WI38 (cell line): ENCODE results near the gene TADA2B.

ENCODE experiments used
- H3K4me3 ChIP-seq: 2 replicates; pipeline ENCODE4 v1.5.1; 2011; ENCODE audit warnings: low read depth, mild to moderate bottlenecking, control low read depth, low read length
- TF ChIP-seq, protein P1 (sequence below): IDR thresholded peaks from 2 replicates; pipeline ENCODE4 v1.5.1; 2012; ENCODE audit warnings: low read depth, mild to moderate bottlenecking, control low read depth, low read length

Gene TADA2B

DNA sequence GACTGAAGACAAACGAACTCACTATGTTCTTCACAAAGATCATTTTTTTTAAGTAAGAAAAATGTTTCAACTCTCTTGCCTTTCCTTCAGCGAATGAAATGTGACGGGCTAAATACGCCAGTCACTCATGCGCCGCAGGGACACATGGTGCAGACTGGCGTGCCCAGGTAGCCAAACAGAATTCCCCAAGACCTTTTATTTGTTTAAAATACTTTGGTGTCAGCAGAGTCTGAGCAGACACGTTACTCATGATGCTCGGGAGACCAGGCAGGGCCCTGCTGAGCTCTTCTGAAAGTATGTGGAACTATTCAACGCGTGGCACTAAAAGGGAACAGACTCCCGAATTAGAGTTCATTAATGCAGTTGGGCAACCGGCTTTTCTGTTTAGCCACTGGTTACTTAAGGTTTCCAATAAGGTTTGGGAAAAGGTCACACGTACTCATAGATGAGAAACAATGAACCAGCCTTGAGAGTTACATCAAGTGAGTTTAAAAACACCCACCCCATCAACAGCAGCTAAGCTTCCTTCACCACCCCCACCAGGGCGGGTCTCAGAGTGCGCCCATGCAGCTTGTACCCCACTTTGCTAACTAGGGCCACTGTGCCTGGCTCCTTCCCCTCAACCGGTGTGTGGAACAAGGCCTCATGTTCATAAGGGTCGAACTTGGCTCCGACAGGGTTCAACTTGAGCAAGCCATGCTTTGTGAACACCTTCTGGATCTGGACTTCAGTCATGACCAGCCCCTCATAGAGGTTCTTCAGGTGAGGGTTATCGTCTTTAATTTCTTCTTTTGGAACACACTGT lies 17.4 kb downstream of the TADA2B start:
- TF ChIP-seq, protein P1, sequence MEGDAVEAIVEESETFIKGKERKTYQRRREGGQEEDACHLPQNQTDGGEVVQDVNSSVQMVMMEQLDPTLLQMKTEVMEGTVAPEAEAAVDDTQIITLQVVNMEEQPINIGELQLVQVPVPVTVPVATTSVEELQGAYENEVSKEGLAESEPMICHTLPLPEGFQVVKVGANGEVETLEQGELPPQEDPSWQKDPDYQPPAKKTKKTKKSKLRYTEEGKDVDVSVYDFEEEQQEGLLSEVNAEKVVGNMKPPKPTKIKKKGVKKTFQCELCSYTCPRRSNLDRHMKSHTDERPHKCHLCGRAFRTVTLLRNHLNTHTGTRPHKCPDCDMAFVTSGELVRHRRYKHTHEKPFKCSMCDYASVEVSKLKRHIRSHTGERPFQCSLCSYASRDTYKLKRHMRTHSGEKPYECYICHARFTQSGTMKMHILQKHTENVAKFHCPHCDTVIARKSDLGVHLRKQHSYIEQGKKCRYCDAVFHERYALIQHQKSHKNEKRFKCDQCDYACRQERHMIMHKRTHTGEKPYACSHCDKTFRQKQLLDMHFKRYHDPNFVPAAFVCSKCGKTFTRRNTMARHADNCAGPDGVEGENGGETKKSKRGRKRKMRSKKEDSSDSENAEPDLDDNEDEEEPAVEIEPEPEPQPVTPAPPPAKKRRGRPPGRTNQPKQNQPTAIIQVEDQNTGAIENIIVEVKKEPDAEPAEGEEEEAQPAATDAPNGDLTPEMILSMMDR, result no peak
- H3K4me3 ChIP-seq, result no peak overlapping the region

DNA sequence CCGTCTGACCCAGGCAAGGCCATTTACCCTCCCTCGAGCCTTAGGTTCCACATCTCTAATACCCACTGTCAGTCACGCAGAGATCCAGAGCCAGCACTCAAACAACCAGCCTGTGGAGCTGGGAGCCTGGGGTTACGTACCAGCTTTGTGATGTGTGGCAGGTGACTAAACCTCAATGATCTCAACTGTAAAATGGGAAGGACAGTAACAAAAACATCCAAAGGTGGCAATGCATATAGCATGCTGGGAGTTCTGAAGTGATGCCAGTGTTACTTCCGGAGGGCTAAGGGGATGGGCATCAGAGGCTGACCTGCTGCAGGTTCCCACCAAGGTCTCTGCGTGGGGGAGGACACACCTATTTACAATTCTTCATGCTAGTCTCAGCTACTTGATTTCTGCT lies 18.6 kb downstream of the TADA2B start:
- TF ChIP-seq, protein P1, result no peak
- H3K4me3 ChIP-seq, result no peak overlapping the region

DNA sequence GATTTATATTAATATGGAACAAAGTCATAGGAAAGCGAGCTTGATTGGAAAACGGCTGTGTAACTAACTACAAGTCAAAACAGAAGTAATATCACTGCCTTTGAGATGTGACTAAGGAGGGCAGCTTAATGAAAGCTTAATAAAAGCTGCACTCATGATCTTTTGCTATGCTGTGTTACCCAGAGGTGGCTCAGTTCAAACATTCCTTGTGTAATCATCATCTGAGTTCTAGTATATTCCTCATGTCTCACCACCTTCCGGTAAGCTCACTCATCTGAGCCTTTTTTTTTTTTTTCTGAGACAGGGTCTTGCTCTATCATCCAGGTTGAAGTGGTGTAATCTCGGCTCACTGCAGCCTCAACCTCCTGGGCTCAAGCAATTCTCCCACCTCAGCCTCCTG lies 19.6 kb downstream of the TADA2B start:
- H3K4me3 ChIP-seq, result no peak overlapping the region
- TF ChIP-seq, protein P1, result no peak

DNA sequence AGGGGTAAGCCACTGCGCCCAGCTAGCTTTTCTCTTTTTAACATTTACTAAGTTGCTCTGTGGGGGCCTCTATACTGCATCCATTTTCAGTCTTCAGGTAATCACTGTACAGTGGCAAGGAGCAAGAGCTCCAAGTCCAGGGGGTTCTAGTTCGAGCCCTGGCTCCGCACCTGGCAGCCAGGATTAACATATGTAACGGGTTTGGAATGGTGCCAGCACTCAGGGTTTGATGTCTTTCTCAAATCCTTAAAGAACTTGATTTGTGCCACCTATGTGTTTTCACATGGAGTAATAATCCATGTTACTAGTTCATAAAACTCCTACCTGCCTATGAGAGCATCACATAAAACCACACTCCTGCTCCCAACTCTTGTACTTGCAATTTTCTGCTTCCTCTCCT lies 20.2 kb downstream of the TADA2B start:
- TF ChIP-seq, protein P1, result no peak
- H3K4me3 ChIP-seq, result no peak overlapping the region

DNA sequence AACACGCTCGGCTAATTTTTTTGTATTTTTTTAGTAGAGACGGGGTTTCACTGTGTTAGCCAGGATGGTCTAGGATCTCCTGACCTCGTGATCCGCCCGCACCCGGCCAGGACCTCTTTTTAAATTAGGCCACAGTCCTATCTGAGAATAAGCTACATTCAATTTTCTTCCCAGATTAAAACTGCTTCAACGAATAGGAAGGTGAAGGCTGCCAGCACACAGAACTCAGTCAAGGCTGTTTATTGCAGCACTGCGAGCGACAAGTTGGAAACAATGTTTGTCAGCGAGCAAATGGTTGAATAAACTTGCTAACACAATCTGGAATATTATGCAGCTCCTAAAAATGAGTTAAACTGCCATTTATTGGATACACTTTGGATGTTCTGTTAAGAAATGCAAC lies 22.8 kb downstream of the TADA2B start:
- no peak overlapping the region for H3K4me3 ChIP-seq
- TF ChIP-seq, protein P1, result no peak

DNA sequence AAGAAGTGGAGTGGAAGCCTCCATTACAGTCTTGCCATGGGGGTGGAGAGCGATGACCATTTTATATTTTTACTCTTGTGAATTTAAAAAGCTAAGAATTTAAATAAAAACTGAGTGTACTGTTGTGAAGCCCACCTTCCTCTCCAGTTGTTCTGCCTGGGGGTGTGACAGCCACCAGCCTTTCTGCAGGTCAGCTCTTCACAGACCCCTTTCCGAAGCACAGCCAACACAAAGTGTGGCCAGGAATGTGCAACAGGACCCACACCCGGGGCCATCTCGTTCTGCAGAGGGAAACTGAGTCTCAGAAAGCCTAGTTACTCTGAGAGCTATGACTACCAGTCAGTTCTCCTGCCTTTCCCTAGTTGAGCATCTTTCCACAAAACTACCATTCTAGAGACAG lies 23.3 kb downstream of the TADA2B start:
- TF ChIP-seq, protein P1, result no peak
- H3K4me3 ChIP-seq, result peak overlapping the region; percentile 89

DNA sequence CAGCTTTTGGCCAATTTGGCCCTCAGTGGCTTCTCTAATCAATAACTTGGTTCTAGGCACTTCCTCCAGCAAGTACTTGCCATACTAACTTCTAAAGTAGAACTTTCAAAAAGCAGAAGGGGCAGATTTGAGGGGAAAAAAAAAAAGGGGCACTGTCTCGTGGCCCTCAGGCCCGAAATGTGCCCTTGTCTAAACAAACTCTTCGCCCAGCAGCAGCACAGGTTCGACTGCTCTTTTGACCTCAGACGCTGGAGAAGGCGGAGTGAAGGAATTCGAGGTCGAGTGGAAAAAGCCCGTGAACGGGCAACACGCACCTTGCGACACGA lies 23.9 kb downstream of the TADA2B start:
- TF ChIP-seq, protein P1, result no peak

More for the DNA sequence above, 23.9 kb downstream of the TADA2B start:
- H3K4me3 ChIP-seq, result peak overlapping the region; percentile 89
